ENCODE results near the gene TDRKH. TPM values are rescaled to one million over a fixed set of nuclear protein-coding genes. Genes with fewer than 3 reads are reported as not detected.
"Not testable (repeated sequence)": the region's sequence is repeated elsewhere in the genome, so short reads cannot be mapped to it uniquely, and the experiment has no call there.

The TDRKH gene
- total RNA-seq, 1 donor from 2014 or later, result 10.6 TPM

DNA sequence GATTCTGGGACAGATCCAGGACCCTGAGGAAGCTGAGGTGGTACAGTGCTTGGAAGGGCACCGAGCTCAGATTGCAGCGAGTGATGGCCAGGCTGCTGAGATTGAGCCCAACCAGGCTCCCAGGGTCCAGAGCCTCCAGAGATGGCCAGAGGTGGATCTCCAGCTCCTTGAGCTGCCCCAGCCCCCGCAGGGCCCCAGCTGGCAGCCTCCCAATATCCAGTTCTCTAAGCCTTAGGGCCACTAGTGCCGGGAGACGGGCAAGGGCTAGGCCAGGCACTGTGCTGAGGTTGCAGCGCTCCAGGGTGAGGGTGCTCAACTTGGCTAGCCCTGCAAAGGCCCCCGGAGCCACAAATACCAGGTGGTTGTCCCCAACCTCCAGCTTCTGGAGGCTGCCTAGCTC is 11.5 kb upstream of the TDRKH start:
- no peak for DNase-seq (ENCODE audit: low spot score)

DNA sequence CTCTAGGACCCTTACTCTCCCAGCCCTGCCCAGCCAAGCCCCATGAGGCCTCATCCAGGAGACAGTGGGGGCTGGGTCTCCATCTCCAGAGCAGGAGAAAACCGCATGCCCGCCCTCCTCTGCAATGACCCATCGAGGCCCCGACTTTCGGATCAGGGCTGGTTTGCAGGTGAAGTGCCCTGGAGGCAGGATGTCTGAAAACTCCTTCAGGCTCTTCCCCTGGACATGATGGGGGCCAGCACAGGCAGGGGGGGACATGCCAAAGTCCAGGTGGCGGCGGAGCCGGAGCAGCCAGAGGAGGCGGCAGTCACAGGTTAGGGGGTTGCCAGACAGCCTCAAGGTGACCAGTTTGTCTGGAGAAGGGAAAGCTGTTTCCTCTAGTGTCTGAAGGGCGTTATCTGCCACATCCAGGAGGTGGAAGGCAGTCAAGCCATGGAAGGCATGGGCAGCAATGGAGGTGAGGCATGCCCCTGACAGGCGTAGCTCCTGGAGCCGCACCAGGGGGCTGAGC is 11.1 kb upstream of the TDRKH start:
- no peak for DNase-seq (ENCODE audit: low spot score)

DNA sequence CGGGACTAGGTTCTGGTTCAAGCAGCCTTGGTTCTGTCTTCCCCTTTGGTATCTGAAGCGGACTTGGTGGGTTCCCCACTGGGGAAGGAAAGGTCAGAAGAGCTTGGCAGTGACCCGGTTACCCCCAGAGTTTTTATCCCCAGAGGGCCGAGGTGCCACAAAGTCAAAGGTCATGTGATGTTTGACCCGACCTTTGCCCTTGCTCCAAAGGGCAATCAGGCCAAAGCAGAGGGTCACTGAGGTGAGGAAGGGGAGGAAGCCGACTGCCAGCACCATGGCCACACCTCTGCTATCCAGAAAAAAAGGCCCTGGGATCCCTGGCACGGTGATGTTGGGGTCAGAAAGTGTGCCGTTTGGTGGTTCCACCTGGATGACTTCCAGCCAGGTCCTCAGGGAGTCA is 10.5 kb upstream of the TDRKH start:
- DNase-seq (ENCODE audit: low spot score), result no peak

DNA sequence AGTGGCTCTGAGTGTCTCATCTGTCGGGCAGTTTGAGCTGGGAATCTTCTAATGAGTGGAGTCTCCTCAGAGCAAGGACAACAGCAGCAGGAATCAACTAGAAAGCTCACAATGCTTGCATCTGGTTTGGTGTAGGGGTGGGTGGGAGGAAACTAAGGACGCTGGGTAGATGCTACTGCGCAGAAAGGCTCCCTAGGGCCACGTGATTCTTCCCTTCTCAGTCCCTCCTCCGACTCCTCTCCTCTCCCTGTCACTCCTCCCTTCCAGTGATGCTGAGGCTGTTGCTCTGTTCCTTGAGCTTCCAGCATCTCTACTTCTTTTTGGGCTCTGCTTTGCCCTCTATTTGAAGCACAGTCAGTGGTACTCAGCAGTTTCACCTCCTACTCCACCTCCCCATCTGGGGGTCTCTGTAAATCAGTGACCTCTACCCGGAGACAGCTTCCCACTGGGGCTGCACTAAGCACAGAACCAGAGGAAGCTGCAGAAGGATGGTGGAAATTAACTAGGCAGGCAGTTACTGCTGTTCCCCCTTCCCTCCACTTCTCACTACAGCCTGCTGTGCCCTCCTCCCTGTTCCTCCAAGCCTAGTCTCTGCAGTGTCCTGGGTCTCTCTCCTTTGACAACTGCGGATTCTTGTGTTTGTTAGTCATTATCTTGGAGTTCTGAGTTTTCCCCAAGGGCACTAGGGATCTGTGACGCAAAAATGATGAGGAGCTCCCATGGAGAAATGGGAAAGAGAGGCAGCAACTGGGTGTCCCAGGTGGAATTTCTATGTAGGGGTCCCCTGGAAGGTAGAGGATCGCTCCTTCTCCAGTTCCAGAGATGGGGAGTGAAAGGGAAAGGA is 9.1 kb upstream of the TDRKH start:
- DNase-seq (ENCODE audit: low spot score), result no peak

DNA sequence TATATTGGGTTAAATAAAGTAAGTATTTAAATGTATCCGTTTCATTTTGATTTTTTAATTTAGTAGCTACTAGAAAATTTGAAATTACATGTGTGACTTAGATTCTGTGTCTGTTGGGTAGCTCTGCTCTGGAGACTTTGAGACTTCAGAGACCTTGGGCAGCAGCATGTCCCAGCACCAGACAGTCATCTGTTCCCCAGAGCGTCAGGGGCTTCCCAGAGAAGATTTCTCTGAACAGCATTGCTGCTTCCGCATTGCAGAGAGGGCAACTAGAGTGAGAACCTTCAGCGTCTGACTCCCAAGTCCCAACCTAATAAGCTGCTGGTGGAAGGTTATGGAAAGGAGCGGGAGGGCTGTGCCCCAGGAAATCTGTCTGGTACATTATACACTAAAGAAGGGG is 8.3 kb upstream of the TDRKH start:
- no peak for DNase-seq (ENCODE audit: low spot score)

DNA sequence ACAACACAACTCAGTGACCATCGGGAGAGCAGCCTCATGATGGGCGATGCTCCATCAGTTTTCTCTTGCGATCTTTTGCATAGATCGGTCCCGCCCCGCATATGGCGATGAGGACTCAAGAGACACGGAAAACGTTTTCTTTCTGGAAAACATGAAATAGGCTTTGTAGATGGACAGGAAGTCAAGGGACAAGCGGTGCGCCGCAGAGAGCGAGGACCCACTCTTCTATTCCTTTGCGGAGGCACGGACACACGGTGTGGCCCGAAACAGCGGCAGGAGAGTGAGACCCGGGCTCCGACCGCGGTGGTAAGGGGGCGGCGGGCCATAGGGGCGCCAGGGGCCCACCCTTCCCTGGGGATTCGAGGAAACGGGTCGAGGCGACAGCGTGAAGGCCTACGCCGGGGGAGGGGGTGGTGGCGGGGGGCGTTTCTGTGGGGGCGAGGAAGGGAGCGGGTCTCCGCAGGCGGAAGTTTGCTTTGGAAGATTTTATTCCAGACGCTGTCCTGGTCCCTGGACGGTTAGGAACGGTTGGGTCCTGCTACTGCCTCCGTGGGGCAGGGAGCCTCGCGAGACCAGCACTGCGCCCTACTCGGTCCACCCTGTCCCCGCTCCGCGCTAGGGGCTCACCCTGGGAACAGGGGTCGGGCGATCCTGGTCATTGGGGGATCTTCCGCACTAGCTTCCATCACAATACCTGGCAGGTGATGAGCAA is 796 bp upstream of the TDRKH start:
- no peak for DNase-seq (ENCODE audit: low spot score)

DNA sequence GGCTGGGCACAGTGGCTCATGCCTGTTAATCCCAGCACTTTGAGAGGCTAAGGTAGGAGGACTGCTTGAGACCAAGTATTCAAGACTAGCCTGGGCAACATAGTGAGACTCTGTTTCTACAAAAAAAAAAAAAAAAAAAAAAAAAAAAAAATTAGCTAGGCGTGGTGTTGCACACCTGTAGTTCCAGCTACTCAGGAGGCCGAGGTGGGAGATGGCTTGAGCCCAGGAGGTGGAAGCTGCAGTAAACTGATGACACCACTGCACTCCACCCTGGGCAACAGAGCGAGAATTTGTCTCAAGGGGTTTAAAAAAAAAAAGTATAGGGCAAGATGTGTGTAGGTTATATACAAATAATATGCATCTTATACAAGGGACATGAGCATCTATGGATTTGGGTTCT is 2.6 kb downstream of the TDRKH start:
- no peak for DNase-seq (ENCODE audit: low spot score)

DNA sequence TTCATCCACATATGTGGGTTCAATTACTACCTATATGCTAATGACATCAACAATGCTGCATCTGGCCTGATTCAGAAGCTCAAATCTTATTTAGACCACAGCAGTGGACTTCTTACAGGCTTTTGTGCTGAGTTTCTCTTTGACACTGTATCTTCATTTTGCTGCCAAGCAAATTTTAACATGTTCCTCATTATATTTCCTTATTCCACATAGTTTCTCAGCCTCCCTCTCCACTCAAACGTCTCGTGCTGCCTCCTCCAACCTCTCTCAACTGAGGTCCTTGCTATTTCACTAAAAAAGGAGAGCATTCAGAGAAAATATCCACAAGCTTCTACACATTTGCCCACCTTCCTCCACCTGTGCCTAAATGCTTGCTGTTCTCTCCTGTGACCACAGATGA is 6.5 kb downstream of the TDRKH start:
- DNase-seq (ENCODE audit: low spot score), result no peak

DNA sequence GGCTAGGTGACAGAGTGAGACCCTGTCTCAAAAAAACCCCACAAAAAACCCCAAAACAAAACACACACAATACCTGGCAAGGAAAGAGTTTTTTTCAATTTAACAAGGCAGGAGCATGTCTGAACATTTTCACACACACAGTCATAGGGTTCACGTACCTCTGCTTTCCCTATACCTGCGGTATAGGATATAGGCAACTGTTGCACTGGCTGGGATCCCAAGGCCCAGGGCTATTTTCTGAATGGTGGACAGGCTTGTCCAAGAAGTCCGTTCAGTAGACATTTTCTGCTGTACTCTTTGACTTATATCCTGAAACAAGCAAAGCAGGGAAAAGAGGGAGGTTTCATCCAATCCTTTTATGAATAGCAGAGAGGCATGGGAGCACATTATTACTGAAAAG is 7.6 kb downstream of the TDRKH start:
- DNase-seq (ENCODE audit: low spot score), result no peak

DNA sequence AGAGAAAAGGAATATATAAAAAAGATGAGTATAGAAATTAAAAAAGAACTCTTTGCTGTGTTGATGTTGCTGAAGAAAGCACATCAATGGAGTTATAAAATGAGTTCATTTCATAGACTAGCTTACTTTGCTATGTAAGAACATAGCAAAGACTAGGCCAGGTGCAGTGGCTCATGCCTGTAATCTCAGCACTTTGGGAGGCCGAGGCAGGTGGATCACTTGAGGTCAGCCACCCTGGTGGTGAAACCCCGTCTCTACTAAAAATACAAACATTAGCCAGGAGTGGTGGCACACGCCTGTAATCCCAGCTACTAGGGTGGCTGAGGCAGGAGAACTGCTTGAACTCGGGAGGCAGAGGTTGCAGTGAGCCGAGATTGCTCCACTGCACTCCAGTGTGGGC is 8.3 kb downstream of the TDRKH start:
- DNase-seq (ENCODE audit: low spot score), result not testable (repeated sequence)

DNA sequence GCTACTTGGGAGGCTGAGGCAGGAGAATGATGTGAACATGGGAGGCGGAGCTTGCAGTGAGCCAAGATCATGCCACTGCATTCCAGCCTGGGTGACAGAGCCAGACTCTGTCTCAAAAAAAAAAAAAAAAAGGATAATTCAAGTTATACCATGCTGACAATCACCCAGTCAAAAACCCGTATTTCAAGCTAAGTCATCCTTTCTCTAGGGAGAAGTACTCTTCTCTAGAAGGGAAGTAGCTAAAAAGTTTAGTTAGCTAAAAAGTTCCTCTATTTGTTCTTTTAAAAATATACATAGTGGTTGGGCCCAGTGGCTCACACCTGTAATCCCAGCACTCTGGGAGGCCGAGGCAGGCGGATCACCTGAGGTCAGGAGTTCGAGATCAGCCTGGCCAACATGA is 9.6 kb downstream of the TDRKH start:
- DNase-seq (ENCODE audit: low spot score), result not testable (repeated sequence)

DNA sequence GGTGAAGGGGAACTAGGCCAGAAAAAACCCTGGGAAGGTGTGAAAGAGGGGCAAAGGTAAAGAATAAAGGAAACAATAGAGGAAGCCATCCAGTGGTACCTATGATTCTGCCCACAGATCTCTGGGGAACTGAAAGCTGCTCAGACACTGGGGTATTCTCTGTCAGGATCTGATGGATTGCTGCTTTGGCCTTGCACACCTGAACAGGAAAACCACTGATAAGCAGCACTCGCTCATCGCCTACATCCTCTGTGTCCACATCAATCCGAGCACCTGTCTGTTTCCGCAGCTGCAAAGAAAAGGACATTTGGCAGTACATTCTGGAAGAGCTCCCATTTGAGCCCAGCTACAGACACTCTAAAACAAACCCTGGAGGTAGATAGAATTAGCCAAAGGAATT is 10.4 kb downstream of the TDRKH start:
- DNase-seq (ENCODE audit: low spot score), result no peak

DNA sequence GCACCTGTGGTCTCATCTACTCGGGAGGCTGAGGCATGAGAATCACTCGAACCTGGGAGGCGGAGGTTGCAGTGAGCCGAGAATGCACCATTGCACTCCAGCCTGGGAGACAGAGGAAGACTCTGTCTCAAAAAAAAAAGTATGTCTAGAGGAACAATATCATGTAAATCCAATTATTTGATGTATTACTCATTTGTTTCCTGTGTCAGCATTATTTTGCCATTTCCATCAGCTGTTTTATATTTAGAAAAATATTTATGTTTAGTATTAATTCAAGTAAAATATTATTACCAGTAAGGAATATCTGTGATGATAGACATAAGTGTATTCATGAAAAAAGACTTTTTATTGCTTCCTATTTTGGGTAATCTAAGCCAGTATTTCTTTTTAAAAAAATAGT is 13.0 kb downstream of the TDRKH start:
- DNase-seq (ENCODE audit: low spot score), result no peak

DNA sequence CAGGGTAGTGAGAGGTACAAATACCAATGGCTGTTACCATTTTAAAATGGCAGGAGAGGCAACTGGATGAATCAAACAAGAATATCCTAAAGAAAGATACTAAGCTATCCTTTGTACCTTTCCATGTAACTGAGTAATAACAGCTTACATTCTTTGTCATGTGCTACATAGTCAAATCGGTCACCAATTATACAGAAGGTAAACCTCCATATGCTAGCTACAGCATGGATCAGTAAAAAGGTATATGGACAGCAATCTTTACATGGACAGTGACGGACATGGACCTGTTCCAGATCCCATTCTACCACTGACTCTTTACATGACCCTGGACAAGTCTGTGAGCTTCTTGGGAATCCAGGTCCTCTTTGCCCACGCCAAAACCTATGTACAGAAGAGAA is 13.6 kb downstream of the TDRKH start:
- DNase-seq (ENCODE audit: low spot score), result no peak

DNA sequence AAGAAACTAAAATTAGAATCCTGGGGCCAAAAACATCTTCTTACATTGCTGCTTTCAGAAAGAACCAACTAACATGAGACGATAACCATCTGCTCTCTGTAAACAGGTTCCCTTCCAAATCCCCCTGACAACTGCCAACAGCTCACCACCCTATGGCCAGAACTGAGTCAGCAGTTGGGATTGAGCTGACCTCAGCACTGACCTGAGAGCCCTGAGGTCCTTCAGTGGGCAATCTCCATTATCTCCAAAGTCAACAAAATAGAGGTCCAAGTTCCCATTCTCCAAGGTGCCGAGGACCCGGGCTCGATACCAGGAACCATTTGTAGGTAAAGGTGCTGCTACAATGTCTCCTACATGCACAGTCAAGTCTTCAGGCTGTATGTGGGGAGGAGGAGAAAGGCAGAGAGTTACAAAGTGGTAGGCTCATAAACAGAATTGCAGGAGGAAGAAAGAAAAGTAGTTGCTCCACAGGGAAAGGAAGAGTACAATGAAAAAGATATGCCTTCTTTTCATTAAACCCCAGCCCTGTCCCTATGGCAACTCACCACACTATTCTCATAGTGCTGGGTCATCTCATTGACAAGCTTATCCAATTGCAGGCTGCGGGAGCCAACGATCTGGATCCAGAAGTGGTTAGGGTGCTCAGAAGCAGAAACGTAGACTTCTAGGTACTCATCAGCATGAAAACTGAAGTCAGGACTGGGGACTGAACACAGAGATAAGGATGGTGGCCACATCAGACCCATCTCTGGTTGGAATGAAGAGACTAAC is 14.2 kb downstream of the TDRKH start:
- no peak for DNase-seq (ENCODE audit: low spot score)

DNA sequence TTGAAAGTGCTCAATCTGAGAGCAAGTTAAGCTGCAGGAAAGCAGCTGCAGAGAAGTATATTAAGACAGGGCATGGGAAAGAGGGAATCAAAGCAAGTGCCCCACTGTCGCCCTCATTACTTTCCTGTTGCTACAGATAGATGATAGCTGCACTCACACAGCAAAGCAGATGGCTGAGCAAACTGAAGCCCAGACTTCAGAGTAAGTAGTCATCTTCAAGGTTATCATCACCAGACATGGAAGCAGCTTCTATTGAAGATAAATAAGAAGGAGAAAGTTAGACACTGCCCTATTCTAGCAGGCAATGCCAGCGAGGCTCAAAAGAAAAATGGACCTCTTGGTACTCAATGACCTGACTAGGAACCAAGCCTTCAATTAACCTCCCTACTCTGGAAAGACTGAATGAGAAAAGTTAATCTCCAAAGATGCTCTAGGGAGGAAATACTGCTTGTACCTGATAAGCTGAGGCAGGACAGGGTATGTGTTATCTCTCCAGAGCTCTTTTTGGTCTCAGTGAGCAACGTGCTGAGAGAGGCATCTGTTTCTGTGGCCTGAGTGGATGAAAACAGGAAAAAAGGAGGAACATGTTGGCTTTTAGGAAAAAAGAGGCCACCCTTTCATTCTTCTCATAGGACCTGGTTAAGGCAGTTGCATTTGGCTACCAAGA is 15.9 kb downstream of the TDRKH start:
- DNase-seq (ENCODE audit: low spot score), result no peak

DNA sequence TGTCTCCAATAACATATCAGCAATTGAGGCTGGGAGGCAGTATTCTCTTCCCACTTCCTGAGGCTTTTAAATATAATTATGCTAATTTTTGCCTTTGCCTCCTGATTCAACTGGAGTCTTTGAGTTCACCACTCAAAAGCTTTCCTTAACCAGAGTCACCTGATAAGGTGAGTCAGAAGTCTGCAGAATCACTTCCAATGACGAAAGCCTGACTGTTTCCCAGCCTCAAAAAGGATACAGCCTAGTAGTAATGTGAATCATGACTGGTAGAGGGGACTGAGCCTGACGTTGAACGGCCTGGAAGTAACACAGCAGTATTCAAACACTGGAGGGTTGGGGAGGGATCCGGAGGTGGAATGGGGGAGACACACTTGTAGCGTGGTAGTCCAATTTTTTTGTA is 16.6 kb downstream of the TDRKH start:
- DNase-seq (ENCODE audit: low spot score), result no peak

DNA sequence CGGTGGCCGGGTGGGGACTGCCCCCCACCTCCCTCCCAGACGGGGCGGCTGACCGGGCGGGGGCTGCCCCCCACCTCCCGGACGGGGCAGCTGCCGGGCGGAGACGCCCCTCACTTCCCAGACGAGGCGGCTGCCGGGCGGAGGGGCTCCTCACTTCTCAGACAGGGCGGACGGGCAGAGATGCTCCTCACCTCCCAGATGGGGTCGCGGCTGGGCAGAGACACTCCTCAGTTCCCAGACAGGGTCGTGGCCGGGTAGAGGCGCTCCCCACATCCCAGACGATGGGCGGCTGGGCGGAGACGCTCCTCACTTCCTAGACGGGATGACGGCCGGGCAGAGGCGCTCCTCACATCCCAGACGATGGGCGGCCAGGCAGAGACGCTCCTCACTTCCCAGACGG is 21.0 kb downstream of the TDRKH start:
- DNase-seq (ENCODE audit: low spot score), result not testable (repeated sequence)

DNA sequence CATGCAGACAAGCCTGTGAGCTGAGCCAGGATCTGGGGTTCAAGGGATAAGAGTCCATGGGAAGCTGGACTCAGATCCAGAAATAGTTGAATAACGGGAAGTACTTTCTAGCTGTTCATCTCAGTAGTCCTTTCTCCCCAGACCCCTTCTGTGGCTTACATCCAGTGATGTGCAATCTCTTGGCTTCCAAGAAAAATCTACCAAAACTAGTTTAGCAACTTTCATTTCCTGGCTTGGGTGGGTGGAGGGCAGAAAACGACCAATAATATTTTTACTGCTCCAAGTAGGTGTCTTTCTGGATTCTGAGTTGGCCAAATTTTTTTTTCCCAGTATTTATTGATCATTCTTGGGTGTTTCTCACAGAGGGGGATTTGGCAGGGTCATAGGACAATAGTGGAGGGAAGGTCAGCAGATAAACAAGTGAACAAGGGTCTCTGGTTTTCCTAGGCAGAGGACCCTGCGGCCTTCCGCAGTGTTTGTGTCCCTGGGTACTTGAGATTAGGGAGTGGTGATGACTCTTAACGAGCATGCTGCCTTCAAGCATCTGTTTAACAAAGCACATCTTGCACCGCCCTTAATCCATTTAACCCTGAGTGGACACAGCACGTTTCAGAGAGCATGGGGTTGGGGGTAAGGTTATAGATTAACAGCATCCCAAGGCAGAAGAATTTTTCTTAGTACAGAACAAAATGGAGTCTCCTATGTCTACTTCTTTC is 21.8 kb downstream of the TDRKH start:
- not testable (repeated sequence) for DNase-seq (ENCODE audit: low spot score)

DNA sequence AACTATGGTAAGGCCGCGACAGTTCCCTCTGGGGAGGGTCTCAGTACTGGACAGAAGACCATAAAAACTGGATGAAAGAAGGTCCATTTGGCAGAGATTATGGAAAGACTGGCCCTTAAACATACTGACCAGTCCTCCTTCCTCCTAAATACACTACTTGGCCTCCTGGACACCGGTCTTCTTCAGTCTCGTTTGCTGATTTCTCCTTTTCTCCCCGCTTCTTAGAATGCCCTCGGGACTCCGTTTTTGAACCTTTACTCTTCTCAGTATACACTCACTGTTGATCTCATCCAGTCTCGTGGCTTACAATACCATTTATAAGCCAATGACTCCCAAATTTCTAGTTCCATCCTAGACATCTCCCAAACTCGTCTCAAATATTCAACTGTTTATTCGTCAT is 26.3 kb downstream of the TDRKH start:
- no peak for DNase-seq (ENCODE audit: low spot score)

Measured in mucosa of gallbladder (tissue), 1 donor.